ENCODE results near the gene ANKMY2. TPM values are rescaled to one million over a fixed set of nuclear protein-coding genes. Genes with fewer than 3 reads are reported as not detected.

Gene ANKMY2
- total RNA-seq, 1 donor from 2014 or later, result 6.9 TPM

GRCh38 chr7:16652240-16652583, 6.7 kb upstream of the ANKMY2 start:
- Mint-ChIP-seq H3K4me3 (no peak overlapping the region), H3K36me3 (ENCODE audit: low read depth) (peaks cover 25% of the 10 kb centered on the region), H3K9me3 (no peaks in the 10 kb centered on the region), H3K4me1 (ENCODE audit: low read depth) (peaks cover 54% of the 10 kb centered on the region), H3K27ac (no peak overlapping the region), H3K27me3 (ENCODE audit: insufficient read depth) (no peaks in the 10 kb centered on the region)
- intact Hi-C loops (cut with micrococcal nuclease), result loop anchor here (10.0 kb wide), 1 partner anchor 47 kb away; no protein-coding TSS in a partner anchor
- no peak for DNase-seq (ENCODE audit: low spot score)

DNA sequence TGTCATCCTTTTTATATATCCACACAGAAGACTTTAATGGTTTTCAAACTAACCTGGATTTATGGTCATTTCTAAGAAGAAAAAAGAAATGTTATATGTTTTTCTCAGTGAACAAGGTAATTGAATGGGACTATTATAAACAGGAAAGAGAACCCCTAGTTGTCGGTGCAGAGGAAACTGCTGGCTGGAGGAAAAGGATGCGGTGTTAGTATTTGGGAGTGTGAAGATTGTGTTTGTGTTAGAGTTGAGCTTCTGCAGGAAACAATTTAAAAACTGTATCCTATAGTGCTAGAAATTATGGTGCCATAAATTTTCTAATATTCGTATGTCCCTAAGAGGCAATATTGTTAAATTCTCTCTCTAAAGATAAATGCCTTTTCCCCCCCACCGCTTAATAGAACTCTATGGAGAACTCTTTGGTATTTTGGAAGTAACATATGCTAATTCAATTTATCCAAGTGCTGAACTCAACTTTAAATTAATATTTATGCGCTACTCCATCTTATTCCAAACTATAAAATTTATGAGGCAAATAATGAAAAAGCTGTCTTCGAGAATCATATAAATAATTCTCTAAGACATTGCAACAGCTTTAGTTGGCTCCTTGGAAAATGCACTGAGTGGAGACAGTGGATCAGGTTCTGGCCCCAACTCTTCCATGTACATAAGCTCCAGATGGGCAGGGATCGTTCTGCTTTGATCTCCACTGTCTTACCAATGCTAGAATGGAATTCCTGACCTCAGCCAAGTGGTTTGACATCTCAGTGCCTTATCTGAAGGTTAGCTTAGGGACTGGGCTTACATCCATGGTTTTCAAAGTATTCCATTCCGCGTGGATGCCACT, 6.1 kb upstream of the ANKMY2 start:
- H3K27ac Mint-ChIP-seq, result no peak overlapping the region
- H3K36me3 Mint-ChIP-seq (ENCODE audit: low read depth), result peaks cover 30% of the 10 kb centered on the region
- H3K4me1 Mint-ChIP-seq (ENCODE audit: low read depth), result peaks cover 60% of the 10 kb centered on the region
- no peak overlapping the region for H3K4me3 Mint-ChIP-seq
- DNase-seq (ENCODE audit: low spot score), result no peak
- intact Hi-C loops (cut with micrococcal nuclease), result loop anchor here (10.0 kb wide), 1 partner anchor 47 kb away; no protein-coding TSS in a partner anchor
- no peaks in the 10 kb centered on the region for H3K9me3 Mint-ChIP-seq
- H3K27me3 Mint-ChIP-seq (ENCODE audit: insufficient read depth), result no peaks in the 10 kb centered on the region

DNA sequence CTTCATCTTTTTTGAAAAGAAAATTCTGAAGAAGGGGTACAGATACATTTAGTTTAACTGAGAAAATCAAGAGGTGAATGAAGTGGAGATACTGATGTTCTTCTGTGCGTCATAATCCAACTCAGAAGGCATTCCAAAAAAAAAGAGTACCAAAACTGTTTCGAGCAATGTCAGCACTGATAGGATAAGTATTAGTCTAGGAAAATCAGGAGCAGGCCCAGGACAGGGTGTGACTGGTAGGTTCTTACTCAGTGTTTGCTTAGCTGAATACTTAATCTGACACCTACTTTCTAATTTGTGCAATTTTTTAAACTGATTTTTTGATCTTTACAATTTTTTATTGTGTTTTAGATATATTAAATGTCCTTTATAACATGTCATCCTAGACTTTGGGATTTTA, 4.7 kb upstream of the ANKMY2 start:
- Mint-ChIP-seq H3K36me3 (ENCODE audit: low read depth) (peaks cover 30% of the 10 kb centered on the region), H3K4me1 (ENCODE audit: low read depth) (peaks cover 61% of the 10 kb centered on the region), H3K27me3 (ENCODE audit: insufficient read depth) (no peaks in the 10 kb centered on the region), H3K9me3 (no peaks in the 10 kb centered on the region), H3K4me3 (no peak overlapping the region), H3K27ac (no peak overlapping the region)
- intact Hi-C loops (cut with micrococcal nuclease), result loop anchor here (10.0 kb wide), 1 partner anchor 45 kb away; no protein-coding TSS in a partner anchor
- DNase-seq (ENCODE audit: low spot score), result no peak

DNA sequence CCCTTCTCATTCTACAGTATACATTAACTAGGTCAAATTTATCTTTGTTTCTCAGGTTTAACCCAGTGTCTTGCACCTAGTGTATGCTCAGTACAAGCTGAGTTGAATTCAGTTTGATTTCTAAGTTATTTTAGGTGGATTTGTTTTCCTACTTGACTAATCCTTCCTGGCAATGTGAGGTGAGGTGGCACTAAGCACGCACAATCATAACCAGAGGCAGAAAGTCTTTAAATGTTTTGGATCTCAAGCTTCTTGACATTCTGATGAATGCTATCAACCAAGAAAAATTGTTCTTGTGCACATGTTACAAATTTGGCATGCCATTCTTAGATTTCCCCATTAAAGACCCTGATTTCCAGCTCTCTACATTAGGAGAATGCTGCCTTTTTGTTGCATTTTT, 3.6 kb upstream of the ANKMY2 start:
- peaks cover 69% of the 10 kb centered on the region for H3K4me1 Mint-ChIP-seq (ENCODE audit: low read depth)
- no peaks in the 10 kb centered on the region for H3K27me3 Mint-ChIP-seq (ENCODE audit: insufficient read depth)
- H3K27ac Mint-ChIP-seq, result peak overlapping the region; percentile 26
- intact Hi-C loops (cut with micrococcal nuclease), result loop anchor here (1.0 to 10.0 kb wide), 3 partner anchors 9 to 648 kb away; partner anchors contain the start of gene AHR
- peaks cover 30% of the 10 kb centered on the region for H3K36me3 Mint-ChIP-seq (ENCODE audit: low read depth)
- peak overlapping the region; percentile 60 for H3K4me3 Mint-ChIP-seq
- H3K9me3 Mint-ChIP-seq, result no peaks in the 10 kb centered on the region
- no peak for DNase-seq (ENCODE audit: low spot score)

- Mint-ChIP-seq H3K4me3 (peak overlapping the region; percentile 60), H3K27ac (no peak overlapping the region), H3K9me3 (no peaks in the 10 kb centered on the region), H3K27me3 (ENCODE audit: insufficient read depth) (no peaks in the 10 kb centered on the region), H3K4me1 (ENCODE audit: low read depth) (peaks cover 75% of the 10 kb centered on the region), H3K36me3 (ENCODE audit: low read depth) (peaks cover 32% of the 10 kb centered on the region)
- intact Hi-C loops (cut with micrococcal nuclease), result loop anchor here (5.0 to 10.0 kb wide), 2 partner anchors 496 to 649 kb away; partner anchors contain the start of gene AHR
- no peak for DNase-seq (ENCODE audit: low spot score)
These were observed 3.0 kb upstream of the ANKMY2 start for GRCh38 chr7:16648551-16648950.

DNA sequence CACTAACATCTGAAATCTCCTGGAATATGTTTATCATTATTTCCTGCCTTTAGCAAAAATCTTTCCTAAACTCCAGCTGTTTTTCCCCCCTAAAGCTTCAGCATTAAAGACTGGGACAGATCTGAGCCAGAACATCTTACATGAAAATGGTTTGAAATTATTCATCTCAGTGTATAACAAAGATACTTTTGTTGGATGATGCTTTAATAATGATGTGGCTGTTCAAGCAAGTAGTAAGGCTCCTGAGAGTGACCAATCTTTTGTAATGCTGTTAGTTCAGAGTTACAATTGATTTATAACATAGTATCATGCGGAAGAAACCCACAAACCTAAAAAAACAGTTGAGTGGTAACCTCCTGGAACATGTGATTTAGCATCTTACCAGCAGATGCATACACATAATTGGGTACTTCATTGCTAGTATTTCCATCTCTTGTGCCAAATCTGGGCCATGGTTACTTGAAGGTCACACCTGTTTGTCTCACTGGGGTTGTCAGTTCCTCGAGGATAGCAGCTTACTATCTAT, 1.9 kb upstream of the ANKMY2 start:
- peaks cover 74% of the 10 kb centered on the region for H3K4me1 Mint-ChIP-seq (ENCODE audit: low read depth)
- no peaks in the 10 kb centered on the region for H3K27me3 Mint-ChIP-seq (ENCODE audit: insufficient read depth)
- H3K9me3 Mint-ChIP-seq, result no peaks in the 10 kb centered on the region
- H3K27ac Mint-ChIP-seq, result peak overlapping the region; percentile 83
- H3K4me3 Mint-ChIP-seq, result peak overlapping the region; percentile 98
- intact Hi-C loops (cut with micrococcal nuclease), result loop anchor here (2.0 to 10.0 kb wide), 5 partner anchors 15 to 650 kb away; partner anchors contain the start of genes AHR and TSPAN13
- H3K36me3 Mint-ChIP-seq (ENCODE audit: low read depth), result peaks cover 28% of the 10 kb centered on the region
- no peak for DNase-seq (ENCODE audit: low spot score)

DNA sequence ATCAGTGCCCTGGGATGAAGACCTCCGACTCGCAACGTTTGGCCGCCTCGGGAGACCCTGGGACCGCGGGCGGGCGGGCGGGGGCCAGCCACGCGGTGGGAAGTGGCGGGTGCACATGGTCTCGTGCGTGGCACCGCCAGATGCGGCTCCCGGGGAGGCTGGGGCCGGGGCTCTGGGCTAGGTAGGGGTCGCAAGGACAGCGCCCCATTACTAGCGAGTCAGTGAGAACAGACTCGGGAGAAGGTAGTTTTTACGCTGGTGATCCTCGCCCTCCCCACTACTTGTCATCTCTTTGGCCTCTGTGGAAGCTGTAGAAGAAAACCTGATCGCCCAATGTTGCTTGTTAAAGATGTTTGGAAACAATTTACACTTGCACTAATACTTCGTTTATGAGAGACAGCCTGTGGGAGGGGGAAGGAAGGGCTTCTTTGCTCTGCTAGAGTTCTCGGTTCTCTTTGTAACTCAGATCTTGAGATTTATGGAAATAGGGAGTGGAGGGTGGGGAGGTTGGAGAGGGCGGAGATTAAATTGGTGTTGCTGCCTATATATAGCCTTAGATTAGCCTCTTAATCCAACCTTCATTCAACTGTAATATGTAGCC, 1.0 kb upstream of the ANKMY2 start:
- intact Hi-C loops (cut with micrococcal nuclease), result loop anchor here (1.0 to 10.0 kb wide), 6 partner anchors 16 to 651 kb away; partner anchors contain the start of genes AHR and TSPAN13
- H3K36me3 Mint-ChIP-seq (ENCODE audit: low read depth), result peaks cover 28% of the 10 kb centered on the region
- peak overlapping the region; percentile 100 for H3K27ac Mint-ChIP-seq
- H3K9me3 Mint-ChIP-seq, result no peaks in the 10 kb centered on the region
- peak overlapping the region; percentile 98 for H3K4me3 Mint-ChIP-seq
- H3K27me3 Mint-ChIP-seq (ENCODE audit: insufficient read depth), result no peaks in the 10 kb centered on the region
- H3K4me1 Mint-ChIP-seq (ENCODE audit: low read depth), result peaks cover 65% of the 10 kb centered on the region
- DNase-seq (ENCODE audit: low spot score), result no peak

DNA sequence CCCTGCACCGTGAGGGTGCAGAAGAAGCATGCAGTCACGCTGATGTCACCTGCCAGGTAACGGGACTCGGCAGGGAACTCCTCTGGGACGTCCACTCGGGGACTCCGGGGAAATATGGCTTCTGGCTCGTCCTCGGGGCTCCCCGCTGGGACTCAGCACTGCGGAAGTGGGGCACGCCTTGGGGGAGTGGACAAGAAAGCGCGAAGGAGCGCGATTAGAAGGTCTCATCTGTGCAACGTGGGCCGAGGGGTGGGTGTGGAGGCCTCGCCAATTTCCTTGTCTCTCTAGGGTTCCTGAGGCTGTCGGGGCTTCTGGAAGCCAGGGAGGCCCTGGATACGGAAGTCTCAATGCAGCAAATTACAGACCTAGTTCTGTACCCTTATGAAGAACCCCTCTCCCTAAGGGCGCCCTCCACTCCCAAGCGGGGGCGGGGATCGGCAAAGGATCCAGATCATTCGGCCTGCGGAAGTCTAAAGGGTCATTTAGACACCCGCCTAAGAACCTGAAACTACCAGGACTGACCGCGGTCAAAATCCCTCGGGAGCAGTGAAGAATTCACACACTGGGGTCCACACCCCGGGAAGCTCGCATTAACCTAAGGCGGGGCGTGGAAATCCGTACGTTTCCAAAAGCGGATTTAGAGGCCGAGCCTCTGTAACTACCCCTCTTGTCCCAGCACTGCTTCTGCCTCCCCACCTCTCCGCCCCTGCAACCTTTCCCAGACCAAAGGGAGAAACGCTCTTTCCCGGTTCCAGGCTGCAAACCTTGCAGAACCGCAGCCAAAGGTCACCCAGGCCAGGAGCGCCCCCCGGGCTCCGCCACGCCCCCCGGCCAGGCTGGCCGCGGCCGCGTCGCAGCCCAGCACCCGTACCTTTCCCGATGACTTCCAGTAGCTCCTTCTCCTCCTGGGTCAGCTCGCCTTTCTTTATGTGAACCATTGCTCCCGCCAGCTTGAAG, 640 bp downstream of the ANKMY2 start:
- H3K27ac Mint-ChIP-seq, result peak overlapping the region; percentile 100
- intact Hi-C loops (cut with micrococcal nuclease), result loop anchor here (1.0 to 10.0 kb wide), 5 partner anchors 25 to 1296 kb away; partner anchors contain the start of genes AHR and SNX13
- H3K9me3 Mint-ChIP-seq, result no peaks in the 10 kb centered on the region
- H3K4me1 Mint-ChIP-seq (ENCODE audit: low read depth), result peaks cover 56% of the 10 kb centered on the region
- H3K4me3 Mint-ChIP-seq, result peak overlapping the region; percentile 98
- H3K36me3 Mint-ChIP-seq (ENCODE audit: low read depth), result peaks cover 28% of the 10 kb centered on the region
- peak; percentile 42 for DNase-seq (ENCODE audit: low spot score)
- H3K27me3 Mint-ChIP-seq (ENCODE audit: insufficient read depth), result no peaks in the 10 kb centered on the region

GRCh38 chr7:16644157-16644556, 1.4 kb downstream of the ANKMY2 start:
- H3K36me3 Mint-ChIP-seq (ENCODE audit: low read depth), result peaks cover 24% of the 10 kb centered on the region
- peaks cover 49% of the 10 kb centered on the region for H3K4me1 Mint-ChIP-seq (ENCODE audit: low read depth)
- H3K27me3 Mint-ChIP-seq (ENCODE audit: insufficient read depth), result no peaks in the 10 kb centered on the region
- H3K4me3 Mint-ChIP-seq, result peak overlapping the region; percentile 98
- intact Hi-C loops (cut with micrococcal nuclease), result loop anchor here (2.0 to 10.0 kb wide), 3 partner anchors 69 to 1297 kb away; partner anchors contain the start of gene SNX13
- DNase-seq (ENCODE audit: low spot score), result no peak
- no peaks in the 10 kb centered on the region for H3K9me3 Mint-ChIP-seq
- H3K27ac Mint-ChIP-seq, result no peak overlapping the region

GRCh38 chr7:16638282-16639280, 7.0 kb downstream of the ANKMY2 start:
- Mint-ChIP-seq H3K27ac (no peak overlapping the region), H3K4me3 (no peak overlapping the region), H3K4me1 (ENCODE audit: low read depth) (peaks cover 13% of the 10 kb centered on the region), H3K9me3 (no peaks in the 10 kb centered on the region), H3K27me3 (ENCODE audit: insufficient read depth) (no peaks in the 10 kb centered on the region), H3K36me3 (ENCODE audit: low read depth) (peaks cover 8% of the 10 kb centered on the region)
- intact Hi-C loops (cut with micrococcal nuclease), result no loop called here
- no peak for DNase-seq (ENCODE audit: low spot score)

DNA sequence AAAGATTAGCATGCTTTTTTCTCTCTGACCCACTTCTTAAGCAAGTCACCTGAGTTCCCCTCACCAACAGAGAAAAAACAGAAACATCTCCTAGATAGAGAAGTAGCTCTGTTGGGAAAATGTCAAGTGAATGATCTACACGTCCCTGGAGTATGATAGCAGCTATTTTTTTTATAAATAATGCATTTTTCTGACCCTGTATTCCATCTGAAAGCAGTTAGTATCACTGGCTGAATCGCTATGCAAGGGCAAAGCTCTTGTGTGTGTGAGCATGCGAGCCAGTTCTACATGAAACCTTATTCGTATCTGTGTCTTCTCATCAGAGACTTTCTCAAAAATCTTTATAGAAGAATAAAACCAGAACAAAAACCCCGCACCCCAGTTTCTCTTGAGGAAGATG, 8.2 kb downstream of the ANKMY2 start:
- Mint-ChIP-seq H3K4me1 (ENCODE audit: low read depth) (peaks cover 5% of the 10 kb centered on the region), H3K36me3 (ENCODE audit: low read depth) (peaks cover 8% of the 10 kb centered on the region), H3K27ac (no peak overlapping the region), H3K4me3 (no peak overlapping the region), H3K9me3 (no peaks in the 10 kb centered on the region), H3K27me3 (ENCODE audit: insufficient read depth) (no peaks in the 10 kb centered on the region)
- intact Hi-C loops (cut with micrococcal nuclease), result no loop called here
- no peak for DNase-seq (ENCODE audit: low spot score)

Data from activated T-helper 1 cell treated with anti-CD3 and anti-CD28 coated beads, Interleukin-12 subunit alpha, Interleukin-12 subunit beta, Interleukin-2, Interleukin-4 antibody, amounts not matched to agents 30 ng/mL and 10 ng/mL and 1 ng/mL, durations not matched to agents 14 hours and 24 hours and 36 hours (primary cell).